Endothelial cell of umbilical vein (primary cell): ENCODE results near the gene FBXO34. TPM values are rescaled to one million over a fixed set of nuclear protein-coding genes. Genes with fewer than 3 reads are reported as not detected.

Experiments
- BruUV-seq: library from RNA; stranded (reverse); fragments of 400-500 nt; replicated peaks from 2 replicates; lab custom pipeline; 2021; lab: Mats Ljungman, UMichigan
- CTCF ChIA-PET: fragments of 300-600, 350-600 bp; sonication (Branson Sonifier 250); formaldehyde crosslinking; loops from one replicate; lab custom pipeline; 2021; ENCODE audit warnings: antibody characterized with exemption, inconsistent platforms; lab: Charles Lee
- POLR2A ChIA-PET: fragments of 300-600, 350-600 bp; sonication (Branson Sonifier 250); formaldehyde crosslinking; loops from one replicate; lab custom pipeline; 2021; ENCODE audit warnings: antibody characterized with exemption, inconsistent platforms; lab: Charles Lee
- DNase-seq: peaks from one replicate; pipeline ENCODE4 v3.0.0-alpha.2; 2011; ENCODE audit warnings: low read depth, low spot score
- FAIRE-seq: peaks from 2 replicates; lab custom pipeline; 2011; peaks lifted over from hg19 to GRCh38; lab: Jason Lieb, UNC
- H2AFZ ChIP-seq: 2 replicates; pipeline ENCODE4 v1.6.0; 2012; ENCODE audit warnings: low read depth, low read length, control low read depth, inconsistent platforms
- H3K27ac ChIP-seq: 2 replicates; pipeline ENCODE4 v1.5.1; 2011; ENCODE audit warnings: low read depth, mild to moderate bottlenecking, control low read depth, low read length, moderate library complexity; ENCODE audit not compliant: insufficient read depth
- H3K27me3 ChIP-seq, 2 experiments: 2 replicates each; pipeline versions ENCODE4 v1.6.0 to v1.6.1; 2011; ENCODE audit warnings: low read length in 2 of 2, mixed read lengths in 1 of 2; ENCODE audit not compliant: control insufficient read depth in 2 of 2, insufficient read depth in 2 of 2
- H3K36me3 ChIP-seq, 2 experiments: 2 replicates in 1 of 2; 3 replicates in 1 of 2; pipeline ENCODE4 v1.5.1; 2011; ENCODE audit warnings: low read length in 2 of 2, mild to moderate bottlenecking in 1 of 2, moderate library complexity in 1 of 2; ENCODE audit not compliant: control insufficient read depth in 2 of 2, insufficient read depth in 2 of 2; ENCODE audit errors: extremely low read depth in 1 of 2
- H3K4me1 ChIP-seq: 3 replicates; pipeline ENCODE4 v1.5.1; 2011; ENCODE audit warnings: mild to moderate bottlenecking, low read length; ENCODE audit not compliant: control insufficient read depth, insufficient read depth; ENCODE audit errors: extremely low read depth
- H3K4me2 ChIP-seq: 2 replicates; pipeline ENCODE4 v1.6.1; 2011; ENCODE audit warnings: low read length, control low read depth, mixed read lengths; ENCODE audit not compliant: insufficient read depth
- H3K4me3 ChIP-seq, 3 experiments: fragments of 200-600 bp in 1 of 3; sonication (generic), shearing (Covaris generic) in 1 of 3; replicated peaks in 1 of 3; 2 replicates each; pipeline ENCODE4 v1.5.1; 2011 to 2016; ENCODE audit warnings: control low read depth in 3 of 3, low read length in 3 of 3, mild to moderate bottlenecking in 2 of 3, inconsistent platforms in 1 of 3, low read depth in 1 of 3, moderate library complexity in 1 of 3; ENCODE audit not compliant: insufficient read depth in 1 of 3
- H3K79me2 ChIP-seq: 2 replicates; pipeline ENCODE4 v1.6.0; 2012; ENCODE audit warnings: low read length, inconsistent platforms; ENCODE audit not compliant: control insufficient read depth, insufficient read depth
- H3K9ac ChIP-seq: replicated peaks from 2 replicates; pipeline ENCODE3; 2011; ENCODE audit warnings: low read length, control low read depth; ENCODE audit not compliant: insufficient read depth; ENCODE audit errors: extremely low read depth
- H3K9me1 ChIP-seq: replicated peaks from 3 replicates; pipeline ENCODE4 v1.6.0; 2011; ENCODE audit warnings: mild to moderate bottlenecking, low read length; ENCODE audit not compliant: control insufficient read depth, insufficient read depth; ENCODE audit errors: extremely low read depth
- H3K9me3 ChIP-seq: replicated peaks from 2 replicates; pipeline ENCODE4 v1.5.1; 2012; ENCODE audit warnings: low read length, inconsistent platforms; ENCODE audit not compliant: control insufficient read depth, insufficient read depth
- H4K20me1 ChIP-seq: replicated peaks from 2 replicates; pipeline ENCODE3; 2011; ENCODE audit warnings: mild to moderate bottlenecking, low read length; ENCODE audit not compliant: control insufficient read depth, insufficient read depth; ENCODE audit errors: extremely low read depth
- EZH2 ChIP-seq: IDR thresholded peaks from 2 replicates; pipeline ENCODE4 v1.6.1; 2012; ENCODE audit warnings: borderline replicate concordance, low read depth, mild to moderate bottlenecking, moderate library complexity, low read length, inconsistent platforms; ENCODE audit not compliant: severe bottlenecking
- FOS ChIP-seq: IDR thresholded peaks from 2 replicates; pipeline ENCODE4 v1.6.1; 2011; ENCODE audit warnings: mild to moderate bottlenecking, low read length, moderate library complexity, borderline replicate concordance; ENCODE audit not compliant: insufficient read depth
- GATA2 ChIP-seq: IDR thresholded peaks from 2 replicates; pipeline ENCODE4 v1.7.0; 2011; ENCODE audit warnings: low read depth, mild to moderate bottlenecking, moderate library complexity, mixed read lengths, low read length; ENCODE audit not compliant: insufficient read length, insufficient read depth
- JUN ChIP-seq: IDR thresholded peaks from 2 replicates; pipeline ENCODE4 v1.6.1; 2011; ENCODE audit warnings: borderline replicate concordance, low read depth; ENCODE audit not compliant: insufficient read length, insufficient read depth
- MYC ChIP-seq: IDR thresholded peaks from one replicate; pipeline ENCODE4 v1.6.1; 2011; ENCODE audit warnings: mild to moderate bottlenecking, low read depth, low read length
- POLR2A ChIP-seq: IDR thresholded peaks from 2 replicates; pipeline ENCODE4 v1.6.1; 2012; ENCODE audit warnings: low read depth, mild to moderate bottlenecking, control low read depth, low read length
- POLR2AphosphoS5 ChIP-seq: IDR thresholded peaks from 2 replicates; pipeline ENCODE4 v1.6.1; 2012; ENCODE audit warnings: low read depth, mild to moderate bottlenecking, control low read depth, low read length, moderate library complexity; ENCODE audit not compliant: insufficient read depth
- dilution Hi-C: fragments of 300-500 bp; cut with MboI; formaldehyde crosslinking; loops from one replicate; pipeline ENCODE4 v1.15.0; 2019; ENCODE audit warnings: low sequenced_read_pairs; ENCODE audit not compliant: extremely low pct_ligation_motif_present
- intact Hi-C: fragments of 100-400 bp; cut with micrococcal nuclease; formaldehyde crosslinking; loops from one replicate; pipeline ENCODE4 v1.10.0; 2022
- polyA plus RNA-seq, 4 experiments: library from polyadenylated mRNA; depleted of rRNA in 3 of 4; stranded (reverse) in 3 of 4; unstranded in 1 of 4; fragments of >200 nt; gene quantifications; 2 replicates each; pipeline versions ENCODE4 v1.2.1 to v1.2.3, GENCODE V29; 2011 to 2012; ENCODE audit warnings: missing spikeins in 1 of 4
- total RNA-seq: library from RNA; stranded (reverse); gene quantifications from 2 replicates; pipeline ENCODE4 v1.2.3, GENCODE V29; 2021
- TF ChIP-seq, protein P1 (sequence below), 2 donors: IDR thresholded peaks; 1 replicate in 1 of 2; 2 replicates in 1 of 2; pipeline ENCODE4 v1.5.1; 2011; ENCODE audit warnings: low read length in 2 of 2, mild to moderate bottlenecking in 2 of 2, moderate library complexity in 2 of 2, control low read depth in 1 of 2, inconsistent platforms in 1 of 2, low read depth in 1 of 2; ENCODE audit not compliant: insufficient read depth in 1 of 2; ENCODE audit errors: extremely low read depth in 1 of 2
- TF ChIP-seq, protein P2 (sequence below): IDR thresholded peaks from 2 replicates; pipeline ENCODE4 v1.6.1; 2011; ENCODE audit not compliant: insufficient read depth, insufficient read length

Gene FBXO34
- total and polyA plus RNA-seq, 2 donors (not counting 3 experiments of a cell fraction or from before 2014, with no cell fraction given) = 8.5 to 14.2 TPM

DNA sequence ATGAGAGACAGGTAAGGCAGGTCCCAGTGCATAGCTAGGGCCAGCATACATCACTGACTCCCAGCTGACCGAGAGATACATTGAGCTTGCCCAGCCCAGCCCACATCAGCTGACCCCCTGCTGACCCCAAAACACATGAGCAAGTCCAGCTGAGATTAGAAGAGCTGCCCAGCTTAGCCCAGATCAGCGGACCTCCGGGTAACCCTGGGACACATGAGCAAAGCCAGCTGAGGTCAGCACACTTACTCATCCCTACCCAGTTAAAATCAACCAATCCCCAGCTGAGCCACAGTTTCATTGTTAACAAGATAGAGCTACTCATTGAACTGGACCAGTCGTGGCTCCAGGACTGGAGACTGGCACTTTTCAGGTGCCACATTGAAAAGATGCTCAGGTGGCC, 21.8 kb upstream of the FBXO34 start:
- Histone ChIP-seq H3K36me3 (no peaks in the 10 kb centered on the region), H3K9me3 (no peaks in the 10 kb centered on the region), H2AFZ (no peak overlapping the region), H3K27me3 (peaks cover 12 to 26% of the 10 kb centered on the region in 2 experiments), H3K27ac (no peak overlapping the region), H3K4me3 (no peak overlapping the region), H3K79me2 (no peaks in the 10 kb centered on the region), H3K9ac (no peak overlapping the region), H4K20me1 (no peaks in the 10 kb centered on the region), H3K4me2 (no peak overlapping the region), H3K4me1 (no peaks in the 10 kb centered on the region), H3K9me1 (no peaks in the 10 kb centered on the region)
- CTCF ChIA-PET = interaction anchor here (0.5 to 1.8 kb wide), 6 partner anchors 10 to 1228 kb away, joined by 3 to 9 read pairs (median 4); no protein-coding TSS in a partner anchor
- intact Hi-C loops = no loop called here
- TF ChIP-seq JUN (no peak), GATA2 (no peak), FOS (no peak), MYC (no peak), EZH2 (no peak), POLR2AphosphoS5 (no peak), POLR2A (no peak)
- TF ChIP-seq, protein P1, sequence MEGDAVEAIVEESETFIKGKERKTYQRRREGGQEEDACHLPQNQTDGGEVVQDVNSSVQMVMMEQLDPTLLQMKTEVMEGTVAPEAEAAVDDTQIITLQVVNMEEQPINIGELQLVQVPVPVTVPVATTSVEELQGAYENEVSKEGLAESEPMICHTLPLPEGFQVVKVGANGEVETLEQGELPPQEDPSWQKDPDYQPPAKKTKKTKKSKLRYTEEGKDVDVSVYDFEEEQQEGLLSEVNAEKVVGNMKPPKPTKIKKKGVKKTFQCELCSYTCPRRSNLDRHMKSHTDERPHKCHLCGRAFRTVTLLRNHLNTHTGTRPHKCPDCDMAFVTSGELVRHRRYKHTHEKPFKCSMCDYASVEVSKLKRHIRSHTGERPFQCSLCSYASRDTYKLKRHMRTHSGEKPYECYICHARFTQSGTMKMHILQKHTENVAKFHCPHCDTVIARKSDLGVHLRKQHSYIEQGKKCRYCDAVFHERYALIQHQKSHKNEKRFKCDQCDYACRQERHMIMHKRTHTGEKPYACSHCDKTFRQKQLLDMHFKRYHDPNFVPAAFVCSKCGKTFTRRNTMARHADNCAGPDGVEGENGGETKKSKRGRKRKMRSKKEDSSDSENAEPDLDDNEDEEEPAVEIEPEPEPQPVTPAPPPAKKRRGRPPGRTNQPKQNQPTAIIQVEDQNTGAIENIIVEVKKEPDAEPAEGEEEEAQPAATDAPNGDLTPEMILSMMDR (IDR thresholded peaks at IDR 0.05; ENCODE audit: extremely low read depth in 1 of 2, insufficient read depth in 1 of 2, low read depth in 1 of 2, low read length in 2 of 2) = no peak
- TF ChIP-seq, protein P2, sequence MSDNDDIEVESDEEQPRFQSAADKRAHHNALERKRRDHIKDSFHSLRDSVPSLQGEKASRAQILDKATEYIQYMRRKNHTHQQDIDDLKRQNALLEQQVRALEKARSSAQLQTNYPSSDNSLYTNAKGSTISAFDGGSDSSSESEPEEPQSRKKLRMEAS = no peak
- no TSS peak for BruUV-seq
- FAIRE-seq (no peak), DNase-seq (no peak)
- POLR2A ChIA-PET = no interaction called here
- dilution Hi-C loops = no loop called here
